HG03139 (cell line): Measurements from ENCODE around the gene GALK2.
"Not testable (repeated sequence)": the region's sequence is repeated elsewhere in the genome, so short reads cannot be mapped to it uniquely, and the experiment has no call there.

Source experiments
- ATAC-seq: cut with Tn5 transposase; IDR thresholded peaks from one replicate; pipeline ENCODE4 v1.9.1; 2021; ENCODE audit not compliant: unreplicated experiment

The GALK2 gene

GRCh38 chr15:49328941-49329340 lies 158.9 kb downstream of the GALK2 start:
- ATAC-seq, result no peak

- ATAC-seq, result no peak
Measured at GRCh38 chr15:49330166-49330565, 160.1 kb downstream of the GALK2 start.

- ATAC-seq, result no peak
Measured at GRCh38 chr15:49331442-49331841, 161.4 kb downstream of the GALK2 start.

- no peak for ATAC-seq
Measured at GRCh38 chr15:49331951-49332350, 161.9 kb downstream of the GALK2 start.

GRCh38 chr15:49339656-49340055 lies 169.6 kb downstream of the GALK2 start:
- no peak for ATAC-seq

- no peak for ATAC-seq
Measured at GRCh38 chr15:49343546-49343945, 173.5 kb downstream of the GALK2 start.

GRCh38 chr15:49354439-49354838 lies 184.4 kb downstream of the GALK2 start:
- not testable (repeated sequence) for ATAC-seq

- no peak for ATAC-seq
Measured at GRCh38 chr15:49361370-49361769, 191.3 kb downstream of the GALK2 start.

GRCh38 chr15:49366496-49366895 lies 196.4 kb downstream of the GALK2 start:
- no peak for ATAC-seq

- ATAC-seq, result no peak
Measured at GRCh38 chr15:49370782-49371181, 200.7 kb downstream of the GALK2 start.

- no peak for ATAC-seq
Measured at GRCh38 chr15:49372366-49372765, 202.3 kb downstream of the GALK2 start.

- no peak for ATAC-seq
Measured at GRCh38 chr15:49379996-49380395, 209.9 kb downstream of the GALK2 start.

GRCh38 chr15:49380912-49381311 lies 210.9 kb downstream of the GALK2 start:
- no peak for ATAC-seq
